GM12874 (cell line): ENCODE measurements around the gene CAMK4.

Experiments
- TF ChIP-seq, protein P1 (sequence below): IDR thresholded peaks from 2 replicates; pipeline ENCODE4 v1.5.1; 2011; ENCODE audit warnings: low read depth, mild to moderate bottlenecking, control low read depth, low read length, moderate library complexity; ENCODE audit not compliant: insufficient read depth

The CAMK4 gene

GRCh38 chr5:111229871-111230810 lies 6.0 kb downstream of the CAMK4 start:
- TF ChIP-seq, protein P1, sequence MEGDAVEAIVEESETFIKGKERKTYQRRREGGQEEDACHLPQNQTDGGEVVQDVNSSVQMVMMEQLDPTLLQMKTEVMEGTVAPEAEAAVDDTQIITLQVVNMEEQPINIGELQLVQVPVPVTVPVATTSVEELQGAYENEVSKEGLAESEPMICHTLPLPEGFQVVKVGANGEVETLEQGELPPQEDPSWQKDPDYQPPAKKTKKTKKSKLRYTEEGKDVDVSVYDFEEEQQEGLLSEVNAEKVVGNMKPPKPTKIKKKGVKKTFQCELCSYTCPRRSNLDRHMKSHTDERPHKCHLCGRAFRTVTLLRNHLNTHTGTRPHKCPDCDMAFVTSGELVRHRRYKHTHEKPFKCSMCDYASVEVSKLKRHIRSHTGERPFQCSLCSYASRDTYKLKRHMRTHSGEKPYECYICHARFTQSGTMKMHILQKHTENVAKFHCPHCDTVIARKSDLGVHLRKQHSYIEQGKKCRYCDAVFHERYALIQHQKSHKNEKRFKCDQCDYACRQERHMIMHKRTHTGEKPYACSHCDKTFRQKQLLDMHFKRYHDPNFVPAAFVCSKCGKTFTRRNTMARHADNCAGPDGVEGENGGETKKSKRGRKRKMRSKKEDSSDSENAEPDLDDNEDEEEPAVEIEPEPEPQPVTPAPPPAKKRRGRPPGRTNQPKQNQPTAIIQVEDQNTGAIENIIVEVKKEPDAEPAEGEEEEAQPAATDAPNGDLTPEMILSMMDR: no peak

GRCh38 chr5:111231119-111231518 lies 6.9 kb downstream of the CAMK4 start:
- TF ChIP-seq, protein P1: no peak

GRCh38 chr5:111232311-111233051 lies 8.3 kb downstream of the CAMK4 start:
- TF ChIP-seq, protein P1: no peak

- TF ChIP-seq, protein P1: no peak
Observed at GRCh38 chr5:111233052-111233374, 8.8 kb downstream of the CAMK4 start.

- TF ChIP-seq, protein P1: no peak
Observed at GRCh38 chr5:111234125-111234524, 9.9 kb downstream of the CAMK4 start.

- TF ChIP-seq, protein P1: no peak
Observed at GRCh38 chr5:111235635-111236034, 11.5 kb downstream of the CAMK4 start.

DNA sequence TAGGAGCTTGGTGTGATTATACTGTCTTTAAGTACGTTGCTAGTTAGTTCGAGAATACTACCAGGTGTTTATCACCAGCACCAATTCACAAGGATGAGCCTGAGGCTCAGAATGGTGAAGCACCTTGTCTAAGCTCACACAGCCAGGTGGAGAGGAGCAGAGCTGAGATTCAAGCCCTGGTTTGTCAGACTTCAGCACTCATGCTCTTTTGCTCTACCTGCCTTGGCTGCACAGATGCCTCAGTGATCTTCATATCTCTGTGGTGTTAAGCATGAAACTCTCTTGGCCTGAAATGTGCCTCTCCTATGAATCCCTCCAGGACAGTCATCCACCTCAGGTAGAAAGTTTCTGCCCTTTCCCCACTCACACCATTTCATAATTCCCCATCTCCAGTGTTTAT lies 12.2 kb downstream of the CAMK4 start:
- TF ChIP-seq, protein P1: no peak
